GM23338 (cell line): ENCODE measurements around the gene MKNK2. TPM values are rescaled to one million over a fixed set of nuclear protein-coding genes. Genes with fewer than 3 reads are reported as not detected.

ENCODE experiments used
- ATAC-seq: fragments of 200-7000 bp; cut with Tn5 transposase; 3 replicates; pipeline ENCODE4 v1.9.1; 2020
- DNase-seq: peaks from one replicate; pipeline ENCODE4 v3.0.0-alpha.2; 2015; ENCODE audit warnings: low spot score
- H2AFZ ChIP-seq: fragments of 200-600 bp; sonication (generic); 2 replicates; pipeline ENCODE4 v1.8.0; 2016; ENCODE audit warnings: antibody characterized with exemption, mild to moderate bottlenecking, moderate library complexity
- H3F3A ChIP-seq: fragments of 200-600 bp; sonication (generic); replicated peaks from 2 replicates; pipeline ENCODE4 v1.8.0; 2017; ENCODE audit warnings: antibody characterized with exemption, mixed run types, low read depth
- H3K27ac ChIP-seq: fragments of 200-600 bp; sonication (generic); 2 replicates; pipeline ENCODE4 v1.6.1; 2016; ENCODE audit warnings: low read depth
- H3K27me3 ChIP-seq: fragments of 200-600 bp; sonication (generic); 2 replicates; pipeline ENCODE4 v1.8.0; 2016; ENCODE audit warnings: mild to moderate bottlenecking, mixed run types, moderate library complexity; ENCODE audit not compliant: insufficient read depth
- H3K36me3 ChIP-seq: fragments of 200-600 bp; sonication (generic); 2 replicates; pipeline ENCODE4 v1.8.0; 2016; ENCODE audit warnings: mild to moderate bottlenecking; ENCODE audit not compliant: insufficient read depth
- H3K4me1 ChIP-seq: fragments of 200-600 bp; sonication (generic); 2 replicates; pipeline ENCODE4 v1.8.0; 2016; ENCODE audit warnings: mild to moderate bottlenecking, moderate library complexity; ENCODE audit not compliant: insufficient read depth
- H3K4me2 ChIP-seq: fragments of 200-600 bp; sonication (generic); 2 replicates; pipeline ENCODE4 v1.7.1; 2017; ENCODE audit warnings: mixed run types
- H3K4me3 ChIP-seq: fragments of 200-600 bp; sonication (generic); 2 replicates; pipeline ENCODE4 v1.6.1; 2016; ENCODE audit warnings: mixed run types
- H3K79me2 ChIP-seq: fragments of 200-600 bp; sonication (generic); replicated peaks from 2 replicates; pipeline ENCODE4 v1.8.0; 2017; ENCODE audit warnings: mild to moderate bottlenecking; ENCODE audit not compliant: insufficient read depth
- H3K9me2 ChIP-seq: fragments of 200-600 bp; sonication (generic); 2 replicates; pipeline ENCODE4 v1.8.0; 2017; ENCODE audit not compliant: insufficient read depth
- H4K20me1 ChIP-seq: fragments of 200-600 bp; sonication (generic); replicated peaks from 2 replicates; pipeline ENCODE4 v1.8.0; 2017; ENCODE audit warnings: mild to moderate bottlenecking; ENCODE audit not compliant: insufficient read depth
- H3K27ac Mint-ChIP-seq: 2 replicates; pipeline ENCODE4 v1.8.0; 2020; ENCODE audit warnings: inconsistent platforms, mild to moderate bottlenecking, moderate library complexity, mixed read lengths
- H3K27me3 Mint-ChIP-seq: 3 replicates; pipeline ENCODE4 v1.8.0; 2022; ENCODE audit warnings: low read depth, mild to moderate bottlenecking, moderate library complexity, mixed read lengths, inconsistent platforms; ENCODE audit not compliant: insufficient read depth, poor library complexity
- H3K36me3 Mint-ChIP-seq: 3 replicates; pipeline ENCODE4 v1.8.0; 2021; ENCODE audit warnings: low read depth, mild to moderate bottlenecking, inconsistent platforms, moderate library complexity, mixed read lengths
- H3K4me1 Mint-ChIP-seq: 3 replicates; pipeline ENCODE4 v1.8.0; 2020; ENCODE audit warnings: mild to moderate bottlenecking, inconsistent platforms, mixed read lengths
- H3K4me3 Mint-ChIP-seq: 3 replicates; pipeline ENCODE4 v1.8.0; 2021; ENCODE audit warnings: moderate library complexity, mild to moderate bottlenecking, inconsistent platforms, mixed read lengths
- H3K9me3 Mint-ChIP-seq: 3 replicates; pipeline ENCODE4 v1.8.0; 2020; ENCODE audit warnings: moderate library complexity, mild to moderate bottlenecking, inconsistent platforms, mixed read lengths
- CREB1 ChIP-seq: fragments of 250-450 bp; sonication (Bioruptor Pico); IDR thresholded peaks from 2 replicates; pipeline ENCODE4 v1.5.0; 2020; ENCODE audit warnings: low read depth, mild to moderate bottlenecking, moderate library complexity
- ETS1 ChIP-seq: IDR thresholded peaks from 2 replicates; pipeline ENCODE4 v1.6.1; 2016; ENCODE audit warnings: antibody characterized with exemption
- EZH2 ChIP-seq: fragments of 200-600 bp; sonication (generic); IDR thresholded peaks from one replicate; pipeline ENCODE4 v1.8.0; 2017; ENCODE audit warnings: antibody characterized with exemption, mild to moderate bottlenecking, low read depth; ENCODE audit not compliant: unreplicated experiment
- EZH2phosphoT487 ChIP-seq: fragments of 200-600 bp; sonication (generic); IDR thresholded peaks from one replicate; pipeline ENCODE4 v1.8.1; 2018; ENCODE audit warnings: antibody characterized with exemption; ENCODE audit not compliant: unreplicated experiment
- JUNB ChIP-seq: IDR thresholded peaks from one replicate; pipeline ENCODE4 v1.6.1; 2016; ENCODE audit warnings: antibody characterized with exemption; ENCODE audit not compliant: unreplicated experiment
- NANOG ChIP-seq: IDR thresholded peaks from 2 replicates; pipeline ENCODE4 v1.6.1; 2016; ENCODE audit warnings: antibody characterized with exemption, borderline replicate concordance
- POLR2AphosphoS5 ChIP-seq: IDR thresholded peaks from 2 replicates; pipeline ENCODE4 v1.6.1; 2016; ENCODE audit warnings: antibody characterized with exemption, low read depth
- REST ChIP-seq: IDR thresholded peaks from one replicate; pipeline ENCODE4 v1.6.1; 2018; ENCODE audit warnings: antibody characterized with exemption; ENCODE audit not compliant: unreplicated experiment
- STAT1 ChIP-seq: IDR thresholded peaks from one replicate; pipeline ENCODE4 v1.6.1; 2016; ENCODE audit warnings: antibody characterized with exemption; ENCODE audit not compliant: unreplicated experiment
- ZNF114 ChIP-seq: fragments of 250-450 bp; sonication (Bioruptor Pico); IDR thresholded peaks from 2 replicates; pipeline ENCODE4 v1.5.0; 2020; ENCODE audit warnings: mild to moderate bottlenecking, moderate library complexity
- ZNF331 ChIP-seq: fragments of 250-450 bp; sonication (Bioruptor Pico); IDR thresholded peaks from 2 replicates; pipeline ENCODE4 v1.5.0; 2020; ENCODE audit warnings: low read depth, mild to moderate bottlenecking, moderate library complexity
- polyA plus RNA-seq: library from polyadenylated mRNA; unstranded; fragments of >200 nt; fragmentation: Nextera tagmentation; extraction: Ambion mirVana; gene quantifications from 2 replicates; pipeline ENCODE4 v1.2.1, GENCODE V29; 2016
- total RNA-seq: library from RNA; depleted of rRNA; stranded (reverse); fragments of >200 nt; shearing (Covaris generic); gene quantifications from 2 replicates; pipeline ENCODE4 v1.2.3, GENCODE V29; 2014
- TF ChIP-seq, protein P1 (sequence below): fragments of 250-450 bp; sonication (Bioruptor Pico); IDR thresholded peaks from 2 replicates; pipeline ENCODE4 v1.5.0; 2020; ENCODE audit warnings: mild to moderate bottlenecking, moderate library complexity
- TF ChIP-seq, protein P2 (sequence below), 2 experiments: fragments of 200-600 bp in 1 of 2; sonication (generic) in 1 of 2; conservative IDR thresholded peaks; 2 replicates each; pipeline versions ENCODE4 v1.5.1 to v1.6.1; 2016 to 2017; ENCODE audit warnings: antibody characterized with exemption in 2 of 2, low read depth in 2 of 2, mild to moderate bottlenecking in 2 of 2, moderate library complexity in 1 of 2

Gene MKNK2
- total and polyA plus RNA-seq, 2 experiments from 2014 or later: 71.0 to 159 TPM

GRCh38 chr19:2076526-2076944 lies 25.5 kb upstream of the MKNK2 start:
- Histone ChIP-seq H4K20me1 (no peaks in the 10 kb centered on the region), H3K79me2 (no peaks in the 10 kb centered on the region), H3K36me3 (no peaks in the 10 kb centered on the region; the same call in 1 of the 2 replicates), H3K4me3 (no peak overlapping the region), H2AFZ (no peak overlapping the region), H3K27me3 (no peaks in the 10 kb centered on the region), H3K9me2 (no peaks in the 10 kb centered on the region), H3K4me1 (no peaks in the 10 kb centered on the region), H3K4me2 (no peak overlapping the region), H3F3A (no peaks in the 10 kb centered on the region), H3K27ac (no peak overlapping the region)
- Mint-ChIP-seq H3K4me3 (no peak overlapping the region), H3K36me3 (peaks cover 5% of the 10 kb centered on the region; the same call in 2 of the 3 replicates), H3K27me3 (peaks cover 10% of the 10 kb centered on the region), H3K4me1 (no peaks in the 10 kb centered on the region), H3K9me3 (no peaks in the 10 kb centered on the region), H3K27ac (no peak overlapping the region)
- DNase-seq: no peak
- ATAC-seq: no peak
- TF ChIP-seq REST: no peak
- TF ChIP-seq EZH2phosphoT487: no peak
- TF ChIP-seq STAT1: no peak
- TF ChIP-seq, protein P1, sequence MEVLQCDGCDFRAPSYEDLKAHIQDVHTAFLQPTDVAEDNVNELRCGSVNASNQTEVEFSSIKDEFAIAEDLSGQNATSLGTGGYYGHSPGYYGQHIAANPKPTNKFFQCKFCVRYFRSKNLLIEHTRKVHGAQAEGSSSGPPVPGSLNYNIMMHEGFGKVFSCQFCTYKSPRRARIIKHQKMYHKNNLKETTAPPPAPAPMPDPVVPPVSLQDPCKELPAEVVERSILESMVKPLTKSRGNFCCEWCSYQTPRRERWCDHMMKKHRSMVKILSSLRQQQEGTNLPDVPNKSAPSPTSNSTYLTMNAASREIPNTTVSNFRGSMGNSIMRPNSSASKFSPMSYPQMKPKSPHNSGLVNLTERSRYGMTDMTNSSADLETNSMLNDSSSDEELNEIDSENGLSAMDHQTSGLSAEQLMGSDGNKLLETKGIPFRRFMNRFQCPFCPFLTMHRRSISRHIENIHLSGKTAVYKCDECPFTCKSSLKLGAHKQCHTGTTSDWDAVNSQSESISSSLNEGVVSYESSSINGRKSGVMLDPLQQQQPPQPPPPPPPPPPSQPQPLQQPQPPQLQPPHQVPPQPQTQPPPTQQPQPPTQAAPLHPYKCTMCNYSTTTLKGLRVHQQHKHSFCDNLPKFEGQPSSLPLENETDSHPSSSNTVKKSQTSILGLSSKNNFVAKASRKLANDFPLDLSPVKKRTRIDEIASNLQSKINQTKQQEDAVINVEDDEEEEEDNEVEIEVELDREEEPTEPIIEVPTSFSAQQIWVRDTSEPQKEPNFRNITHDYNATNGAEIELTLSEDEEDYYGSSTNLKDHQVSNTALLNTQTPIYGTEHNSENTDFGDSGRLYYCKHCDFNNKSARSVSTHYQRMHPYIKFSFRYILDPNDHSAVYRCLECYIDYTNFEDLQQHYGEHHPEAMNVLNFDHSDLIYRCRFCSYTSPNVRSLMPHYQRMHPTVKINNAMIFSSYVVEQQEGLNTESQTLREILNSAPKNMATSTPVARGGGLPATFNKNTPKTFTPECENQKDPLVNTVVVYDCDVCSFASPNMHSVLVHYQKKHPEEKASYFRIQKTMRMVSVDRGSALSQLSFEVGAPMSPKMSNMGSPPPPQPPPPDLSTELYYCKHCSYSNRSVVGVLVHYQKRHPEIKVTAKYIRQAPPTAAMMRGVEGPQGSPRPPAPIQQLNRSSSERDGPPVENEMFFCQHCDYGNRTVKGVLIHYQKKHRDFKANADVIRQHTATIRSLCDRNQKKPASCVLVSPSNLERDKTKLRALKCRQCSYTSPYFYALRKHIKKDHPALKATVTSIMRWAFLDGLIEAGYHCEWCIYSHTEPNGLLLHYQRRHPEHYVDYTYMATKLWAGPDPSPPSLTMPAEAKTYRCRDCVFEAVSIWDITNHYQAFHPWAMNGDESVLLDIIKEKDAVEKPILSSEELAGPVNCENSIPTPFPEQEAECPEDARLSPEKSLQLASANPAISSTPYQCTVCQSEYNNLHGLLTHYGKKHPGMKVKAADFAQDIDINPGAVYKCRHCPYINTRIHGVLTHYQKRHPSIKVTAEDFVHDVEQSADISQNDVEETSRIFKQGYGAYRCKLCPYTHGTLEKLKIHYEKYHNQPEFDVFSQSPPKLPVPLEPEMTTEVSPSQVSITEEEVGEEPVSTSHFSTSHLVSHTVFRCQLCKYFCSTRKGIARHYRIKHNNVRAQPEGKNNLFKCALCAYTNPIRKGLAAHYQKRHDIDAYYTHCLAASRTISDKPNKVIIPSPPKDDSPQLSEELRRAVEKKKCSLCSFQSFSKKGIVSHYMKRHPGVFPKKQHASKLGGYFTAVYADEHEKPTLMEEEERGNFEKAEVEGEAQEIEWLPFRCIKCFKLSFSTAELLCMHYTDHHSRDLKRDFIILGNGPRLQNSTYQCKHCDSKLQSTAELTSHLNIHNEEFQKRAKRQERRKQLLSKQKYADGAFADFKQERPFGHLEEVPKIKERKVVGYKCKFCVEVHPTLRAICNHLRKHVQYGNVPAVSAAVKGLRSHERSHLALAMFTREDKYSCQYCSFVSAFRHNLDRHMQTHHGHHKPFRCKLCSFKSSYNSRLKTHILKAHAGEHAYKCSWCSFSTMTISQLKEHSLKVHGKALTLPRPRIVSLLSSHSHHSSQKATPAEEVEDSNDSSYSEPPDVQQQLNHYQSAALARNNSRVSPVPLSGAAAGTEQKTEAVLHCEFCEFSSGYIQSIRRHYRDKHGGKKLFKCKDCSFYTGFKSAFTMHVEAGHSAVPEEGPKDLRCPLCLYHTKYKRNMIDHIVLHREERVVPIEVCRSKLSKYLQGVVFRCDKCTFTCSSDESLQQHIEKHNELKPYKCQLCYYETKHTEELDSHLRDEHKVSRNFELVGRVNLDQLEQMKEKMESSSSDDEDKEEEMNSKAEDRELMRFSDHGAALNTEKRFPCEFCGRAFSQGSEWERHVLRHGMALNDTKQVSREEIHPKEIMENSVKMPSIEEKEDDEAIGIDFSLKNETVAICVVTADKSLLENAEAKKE (CRISPR knock-in tag): no peak
- TF ChIP-seq NANOG: no peak
- no peak for TF ChIP-seq ZNF114
- TF ChIP-seq POLR2AphosphoS5: no peak
- TF ChIP-seq JUNB: no peak
- no peak for TF ChIP-seq EZH2
- TF ChIP-seq ZNF331 (CRISPR knock-in tag): no peak
- TF ChIP-seq CREB1 (CRISPR knock-in tag): no peak
- TF ChIP-seq, protein P2, sequence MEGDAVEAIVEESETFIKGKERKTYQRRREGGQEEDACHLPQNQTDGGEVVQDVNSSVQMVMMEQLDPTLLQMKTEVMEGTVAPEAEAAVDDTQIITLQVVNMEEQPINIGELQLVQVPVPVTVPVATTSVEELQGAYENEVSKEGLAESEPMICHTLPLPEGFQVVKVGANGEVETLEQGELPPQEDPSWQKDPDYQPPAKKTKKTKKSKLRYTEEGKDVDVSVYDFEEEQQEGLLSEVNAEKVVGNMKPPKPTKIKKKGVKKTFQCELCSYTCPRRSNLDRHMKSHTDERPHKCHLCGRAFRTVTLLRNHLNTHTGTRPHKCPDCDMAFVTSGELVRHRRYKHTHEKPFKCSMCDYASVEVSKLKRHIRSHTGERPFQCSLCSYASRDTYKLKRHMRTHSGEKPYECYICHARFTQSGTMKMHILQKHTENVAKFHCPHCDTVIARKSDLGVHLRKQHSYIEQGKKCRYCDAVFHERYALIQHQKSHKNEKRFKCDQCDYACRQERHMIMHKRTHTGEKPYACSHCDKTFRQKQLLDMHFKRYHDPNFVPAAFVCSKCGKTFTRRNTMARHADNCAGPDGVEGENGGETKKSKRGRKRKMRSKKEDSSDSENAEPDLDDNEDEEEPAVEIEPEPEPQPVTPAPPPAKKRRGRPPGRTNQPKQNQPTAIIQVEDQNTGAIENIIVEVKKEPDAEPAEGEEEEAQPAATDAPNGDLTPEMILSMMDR (conservative IDR thresholded peaks at IDR 0.05; ENCODE audit: low read depth in 2 of 2): no peak
- no peak for TF ChIP-seq ETS1
